CD4-positive, alpha-beta T cell treated with Interleukin-21 for 1 hour (primary cell): ENCODE data around the gene FBLN1.
"Not testable (repeated sequence)": the region's sequence is repeated elsewhere in the genome, so short reads cannot be mapped to it uniquely, and the experiment has no call there.

Experiments used
- DNase-seq: peaks from one replicate; pipeline ENCODE4 v3.0.0-alpha.2; 2020

FBLN1 gene

GRCh38 chr22:45620706-45621105 is 118.0 kb downstream of the FBLN1 start:
- no peak for DNase-seq

- DNase-seq = no peak
Observed at GRCh38 chr22:45621836-45622600, 119.3 kb downstream of the FBLN1 start.

- DNase-seq = not testable (repeated sequence)
Observed at GRCh38 chr22:45623464-45624145, 120.9 kb downstream of the FBLN1 start.

GRCh38 chr22:45626198-45626651 is 123.5 kb downstream of the FBLN1 start:
- DNase-seq = no peak

- DNase-seq = no peak
Observed at GRCh38 chr22:45627489-45628233, 125.0 kb downstream of the FBLN1 start.

- no peak for DNase-seq
Observed at GRCh38 chr22:45628515-45628914, 125.8 kb downstream of the FBLN1 start.

GRCh38 chr22:45629469-45630089 is 126.9 kb downstream of the FBLN1 start:
- no peak for DNase-seq

- no peak for DNase-seq
Observed at GRCh38 chr22:45630436-45630835, 127.8 kb downstream of the FBLN1 start.

- DNase-seq = no peak
Observed at GRCh38 chr22:45631140-45631840, 128.6 kb downstream of the FBLN1 start.

GRCh38 chr22:45631841-45632238 is 129.2 kb downstream of the FBLN1 start:
- DNase-seq = no peak

- DNase-seq = no peak
Observed at GRCh38 chr22:45632791-45633515, 130.3 kb downstream of the FBLN1 start.

GRCh38 chr22:45636683-45637082 is 134.0 kb downstream of the FBLN1 start:
- no peak for DNase-seq

GRCh38 chr22:45638197-45638596 is 135.5 kb downstream of the FBLN1 start:
- no peak for DNase-seq

GRCh38 chr22:45638834-45639746 is 136.4 kb downstream of the FBLN1 start:
- no peak for DNase-seq

- no peak for DNase-seq
Observed at GRCh38 chr22:45639747-45640102, 137.0 kb downstream of the FBLN1 start.

GRCh38 chr22:45640291-45640940 is 137.7 kb downstream of the FBLN1 start:
- DNase-seq = no peak

- DNase-seq = no peak
Observed at GRCh38 chr22:45640941-45641621, 138.4 kb downstream of the FBLN1 start.

- DNase-seq = no peak
Observed at GRCh38 chr22:45642986-45643385, 140.3 kb downstream of the FBLN1 start.

GRCh38 chr22:45644714-45645113 is 142.0 kb downstream of the FBLN1 start:
- DNase-seq = no peak

GRCh38 chr22:45645150-45645525 is 142.5 kb downstream of the FBLN1 start:
- no peak for DNase-seq
